ENCODE measurements around the gene FCHSD2. TPM values are rescaled to one million over a fixed set of nuclear protein-coding genes. Genes with fewer than 3 reads are reported as not detected.

The FCHSD2 gene
- total and polyA plus RNA-seq, 2 of the 13 experiments (the other 11 are each of a cell fraction or from before 2014, with no cell fraction given): 20.5 to 24.8 TPM

DNA sequence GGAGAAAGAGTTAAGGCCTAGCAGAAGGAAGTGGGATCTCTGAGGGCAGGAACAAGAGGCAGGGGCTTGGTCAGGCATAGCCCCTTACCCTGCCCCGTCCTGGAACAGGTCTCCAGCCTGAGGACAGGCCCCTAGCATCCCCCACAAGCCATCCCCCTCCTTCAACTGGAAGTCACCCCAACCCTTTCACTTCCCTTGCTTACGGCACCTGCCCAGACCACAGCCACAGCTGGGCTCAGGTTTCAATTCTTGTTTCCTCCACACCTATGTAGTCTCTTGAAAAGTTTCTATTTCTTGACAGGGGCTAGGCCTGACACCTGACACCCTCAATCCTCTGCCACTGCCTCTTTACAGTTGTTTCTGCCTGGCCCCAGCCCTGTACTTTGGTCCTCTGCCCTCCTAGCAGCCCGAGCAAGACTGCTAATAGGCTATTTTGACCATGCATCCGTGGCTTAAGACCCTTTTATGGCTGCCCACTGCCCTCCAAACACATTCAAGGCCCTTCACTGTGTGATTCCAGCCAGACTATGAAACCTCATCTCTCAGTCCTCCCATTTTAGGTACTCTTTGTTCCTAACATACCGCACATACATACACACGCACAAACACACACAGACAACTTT lies 10.9 kb upstream of the FCHSD2 start (continued):
- no peak for TF ChIP-seq ZNF484 (CRISPR knock-in tag; IDR thresholded peaks at IDR 0.05; ENCODE audit: borderline replicate concordance, low read depth)
- TF ChIP-seq, protein P1, sequence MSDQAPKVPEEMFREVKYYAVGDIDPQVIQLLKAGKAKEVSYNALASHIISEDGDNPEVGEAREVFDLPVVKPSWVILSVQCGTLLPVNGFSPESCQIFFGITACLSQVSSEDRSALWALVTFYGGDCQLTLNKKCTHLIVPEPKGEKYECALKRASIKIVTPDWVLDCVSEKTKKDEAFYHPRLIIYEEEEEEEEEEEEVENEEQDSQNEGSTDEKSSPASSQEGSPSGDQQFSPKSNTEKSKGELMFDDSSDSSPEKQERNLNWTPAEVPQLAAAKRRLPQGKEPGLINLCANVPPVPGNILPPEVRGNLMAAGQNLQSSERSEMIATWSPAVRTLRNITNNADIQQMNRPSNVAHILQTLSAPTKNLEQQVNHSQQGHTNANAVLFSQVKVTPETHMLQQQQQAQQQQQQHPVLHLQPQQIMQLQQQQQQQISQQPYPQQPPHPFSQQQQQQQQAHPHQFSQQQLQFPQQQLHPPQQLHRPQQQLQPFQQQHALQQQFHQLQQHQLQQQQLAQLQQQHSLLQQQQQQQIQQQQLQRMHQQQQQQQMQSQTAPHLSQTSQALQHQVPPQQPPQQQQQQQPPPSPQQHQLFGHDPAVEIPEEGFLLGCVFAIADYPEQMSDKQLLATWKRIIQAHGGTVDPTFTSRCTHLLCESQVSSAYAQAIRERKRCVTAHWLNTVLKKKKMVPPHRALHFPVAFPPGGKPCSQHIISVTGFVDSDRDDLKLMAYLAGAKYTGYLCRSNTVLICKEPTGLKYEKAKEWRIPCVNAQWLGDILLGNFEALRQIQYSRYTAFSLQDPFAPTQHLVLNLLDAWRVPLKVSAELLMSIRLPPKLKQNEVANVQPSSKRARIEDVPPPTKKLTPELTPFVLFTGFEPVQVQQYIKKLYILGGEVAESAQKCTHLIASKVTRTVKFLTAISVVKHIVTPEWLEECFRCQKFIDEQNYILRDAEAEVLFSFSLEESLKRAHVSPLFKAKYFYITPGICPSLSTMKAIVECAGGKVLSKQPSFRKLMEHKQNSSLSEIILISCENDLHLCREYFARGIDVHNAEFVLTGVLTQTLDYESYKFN (CRISPR knock-in tag; conservative IDR thresholded peaks at IDR 0.05): peak; percentile 47; the same call in 1 of the 2 replicates
- TF ChIP-seq SIX1 (CRISPR knock-in tag; IDR thresholded peaks at IDR 0.05; ENCODE audit: borderline replicate concordance): peak; percentile 84; the same call in 1 of the 2 replicates
- no peak for TF ChIP-seq ZNF34 (CRISPR knock-in tag; IDR thresholded peaks at IDR 0.05; ENCODE audit: borderline replicate concordance)
- TF ChIP-seq NFIB (CRISPR knock-in tag; IDR thresholded peaks at IDR 0.05; ENCODE audit: borderline replicate concordance): no peak
- TF ChIP-seq SETDB1 (CRISPR knock-in tag; IDR thresholded peaks at IDR 0.05; ENCODE audit: borderline replicate concordance): no peak
- TF ChIP-seq, protein P2, sequence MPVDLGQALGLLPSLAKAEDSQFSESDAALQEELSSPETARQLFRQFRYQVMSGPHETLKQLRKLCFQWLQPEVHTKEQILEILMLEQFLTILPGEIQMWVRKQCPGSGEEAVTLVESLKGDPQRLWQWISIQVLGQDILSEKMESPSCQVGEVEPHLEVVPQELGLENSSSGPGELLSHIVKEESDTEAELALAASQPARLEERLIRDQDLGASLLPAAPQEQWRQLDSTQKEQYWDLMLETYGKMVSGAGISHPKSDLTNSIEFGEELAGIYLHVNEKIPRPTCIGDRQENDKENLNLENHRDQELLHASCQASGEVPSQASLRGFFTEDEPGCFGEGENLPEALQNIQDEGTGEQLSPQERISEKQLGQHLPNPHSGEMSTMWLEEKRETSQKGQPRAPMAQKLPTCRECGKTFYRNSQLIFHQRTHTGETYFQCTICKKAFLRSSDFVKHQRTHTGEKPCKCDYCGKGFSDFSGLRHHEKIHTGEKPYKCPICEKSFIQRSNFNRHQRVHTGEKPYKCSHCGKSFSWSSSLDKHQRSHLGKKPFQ (CRISPR knock-in tag; IDR thresholded peaks at IDR 0.05; ENCODE audit: insufficient replicate concordance): no peak
- no peak for TF ChIP-seq ZNF432 (CRISPR knock-in tag; IDR thresholded peaks at IDR 0.05; ENCODE audit: borderline replicate concordance)
- no peak for TF ChIP-seq MTF2 (CRISPR knock-in tag; IDR thresholded peaks at IDR 0.05; ENCODE audit: borderline replicate concordance)
- TF ChIP-seq ZNF124 (CRISPR knock-in tag; IDR thresholded peaks at IDR 0.05): no peak
- TF ChIP-seq TBL1XR1 (IDR thresholded peaks at IDR 0.05; ENCODE audit: borderline replicate concordance, low read length, partially characterized antibody): no peak
- TF ChIP-seq, protein P3, sequence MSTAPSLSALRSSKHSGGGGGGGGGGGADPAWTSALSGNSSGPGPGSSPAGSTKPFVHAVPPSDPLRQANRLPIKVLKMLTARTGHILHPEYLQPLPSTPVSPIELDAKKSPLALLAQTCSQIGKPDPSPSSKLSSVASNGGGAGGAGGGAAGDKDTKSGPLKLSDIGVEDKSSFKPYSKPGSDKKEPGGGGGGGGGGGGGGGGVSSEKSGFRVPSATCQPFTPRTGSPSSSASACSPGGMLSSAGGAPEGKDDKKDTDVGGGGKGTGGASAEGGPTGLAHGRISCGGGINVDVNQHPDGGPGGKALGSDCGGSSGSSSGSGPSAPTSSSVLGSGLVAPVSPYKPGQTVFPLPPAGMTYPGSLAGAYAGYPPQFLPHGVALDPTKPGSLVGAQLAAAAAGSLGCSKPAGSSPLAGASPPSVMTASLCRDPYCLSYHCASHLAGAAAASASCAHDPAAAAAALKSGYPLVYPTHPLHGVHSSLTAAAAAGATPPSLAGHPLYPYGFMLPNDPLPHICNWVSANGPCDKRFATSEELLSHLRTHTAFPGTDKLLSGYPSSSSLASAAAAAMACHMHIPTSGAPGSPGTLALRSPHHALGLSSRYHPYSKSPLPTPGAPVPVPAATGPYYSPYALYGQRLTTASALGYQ (CRISPR knock-in tag; IDR thresholded peaks at IDR 0.05): no peak
- TF ChIP-seq, protein P4, sequence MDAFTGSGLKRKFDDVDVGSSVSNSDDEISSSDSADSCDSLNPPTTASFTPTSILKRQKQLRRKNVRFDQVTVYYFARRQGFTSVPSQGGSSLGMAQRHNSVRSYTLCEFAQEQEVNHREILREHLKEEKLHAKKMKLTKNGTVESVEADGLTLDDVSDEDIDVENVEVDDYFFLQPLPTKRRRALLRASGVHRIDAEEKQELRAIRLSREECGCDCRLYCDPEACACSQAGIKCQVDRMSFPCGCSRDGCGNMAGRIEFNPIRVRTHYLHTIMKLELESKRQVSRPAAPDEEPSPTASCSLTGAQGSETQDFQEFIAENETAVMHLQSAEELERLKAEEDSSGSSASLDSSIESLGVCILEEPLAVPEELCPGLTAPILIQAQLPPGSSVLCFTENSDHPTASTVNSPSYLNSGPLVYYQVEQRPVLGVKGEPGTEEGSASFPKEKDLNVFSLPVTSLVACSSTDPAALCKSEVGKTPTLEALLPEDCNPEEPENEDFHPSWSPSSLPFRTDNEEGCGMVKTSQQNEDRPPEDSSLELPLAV (CRISPR knock-in tag; conservative IDR thresholded peaks at IDR 0.05; ENCODE audit: low read depth): no peak
- peak; percentile 51 for TF ChIP-seq HNRNPK (IDR thresholded peaks at IDR 0.05; ENCODE audit: low read depth, low read length, poor library complexity, severe bottlenecking)
- no peak for TF ChIP-seq ZFP36L1 (CRISPR knock-in tag; IDR thresholded peaks at IDR 0.05)
- no peak for TF ChIP-seq ZNF101 (CRISPR knock-in tag; IDR thresholded peaks at IDR 0.05; ENCODE audit: borderline replicate concordance, low read depth)
- no peak for TF ChIP-seq DMAP1 (CRISPR knock-in tag; IDR thresholded peaks at IDR 0.05)
- TF ChIP-seq ZNF746 (CRISPR knock-in tag; IDR thresholded peaks at IDR 0.05): no peak
- TF ChIP-seq ZNF777 (CRISPR knock-in tag; IDR thresholded peaks at IDR 0.05): no peak
- TF ChIP-seq KDM3A (CRISPR knock-in tag; IDR thresholded peaks at IDR 0.05; ENCODE audit: low read depth): no peak
